Keratinocyte (primary cell): ENCODE results near the gene SLC4A5. TPM values are rescaled to one million over a fixed set of nuclear protein-coding genes. Genes with fewer than 3 reads are reported as not detected.

Experiments
- DNase-seq: peaks from one replicate; pipeline ENCODE4 v3.0.0-alpha.2; 2011; ENCODE audit warnings: low read depth, missing footprints, low spot score
- FAIRE-seq: peaks from 2 replicates; lab custom pipeline; 2011; peaks lifted over from hg19 to GRCh38; lab: Jason Lieb, UNC
- H2AFZ ChIP-seq: 2 replicates; pipeline ENCODE4 v1.6.0; 2012; ENCODE audit warnings: low read length, control low read depth, inconsistent platforms; ENCODE audit not compliant: control insufficient read depth
- H3K27ac ChIP-seq: 2 replicates; pipeline ENCODE4 v1.5.1; 2011; ENCODE audit warnings: low read length; ENCODE audit not compliant: control insufficient read depth, insufficient read depth
- H3K27me3 ChIP-seq: 3 replicates; pipeline ENCODE4 v1.6.0; 2011; ENCODE audit warnings: low read length; ENCODE audit not compliant: control insufficient read depth, insufficient read depth; ENCODE audit errors: extremely low read depth
- H3K36me3 ChIP-seq, 2 experiments: 2 replicates in 1 of 2; 3 replicates in 1 of 2; pipeline ENCODE4 v1.5.1; 2011; ENCODE audit warnings: low read length in 2 of 2, mild to moderate bottlenecking in 1 of 2; ENCODE audit not compliant: control insufficient read depth in 2 of 2, insufficient read depth in 2 of 2; ENCODE audit errors: extremely low read depth in 1 of 2
- H3K4me1 ChIP-seq: 3 replicates; pipeline ENCODE4 v1.5.1; 2011; ENCODE audit warnings: low read length; ENCODE audit not compliant: control insufficient read depth, insufficient read depth; ENCODE audit errors: extremely low read depth
- H3K4me2 ChIP-seq: 3 replicates; pipeline ENCODE4 v1.6.0; 2011; ENCODE audit warnings: low read depth, low read length; ENCODE audit not compliant: control insufficient read depth, insufficient read depth; ENCODE audit errors: extremely low read depth
- H3K4me3 ChIP-seq, 3 experiments: fragments of 200-600 bp in 1 of 3; sonication (generic) in 1 of 3; 2 replicates in 2 of 3; 3 replicates in 1 of 3; pipeline ENCODE4 v1.5.1; 2011 to 2016; ENCODE audit warnings: low read length in 3 of 3, mild to moderate bottlenecking in 3 of 3, control low read depth in 2 of 3, inconsistent platforms in 1 of 3, low read depth in 1 of 3, mixed read lengths in 1 of 3, mixed run types in 1 of 3, moderate library complexity in 1 of 3; ENCODE audit not compliant: control insufficient read depth in 2 of 3, insufficient read depth in 2 of 3; ENCODE audit errors: extremely low read depth in 1 of 3
- H3K79me2 ChIP-seq: 2 replicates; pipeline ENCODE4 v1.6.0; 2012; ENCODE audit warnings: low read length; ENCODE audit not compliant: control insufficient read depth, insufficient read depth
- H3K9ac ChIP-seq: 3 replicates; pipeline ENCODE4 v1.6.0; 2011; ENCODE audit warnings: low read length; ENCODE audit not compliant: control insufficient read depth, insufficient read depth; ENCODE audit errors: extremely low read depth
- H3K9me1 ChIP-seq: 3 replicates; pipeline ENCODE4 v1.6.0; 2011; ENCODE audit warnings: low read length; ENCODE audit not compliant: control insufficient read depth, insufficient read depth; ENCODE audit errors: extremely low read depth
- H3K9me3 ChIP-seq: 2 replicates; pipeline ENCODE4 v1.5.1; 2012; ENCODE audit warnings: low read depth, low read length; ENCODE audit not compliant: control insufficient read depth
- H4K20me1 ChIP-seq: 3 replicates; pipeline ENCODE4 v1.6.0; 2011; ENCODE audit warnings: low read length; ENCODE audit not compliant: control insufficient read depth, insufficient read depth; ENCODE audit errors: extremely low read depth
- CTCF ChIP-seq, 3 experiments: IDR thresholded peaks in 1 of 3; conservative IDR thresholded peaks in 1 of 3; optimal IDR thresholded peaks in 1 of 3; 2 replicates in 2 of 3; 3 replicates in 1 of 3; pipeline versions ENCODE3 to v1.5.1; 2011; ENCODE audit warnings: low read length in 3 of 3, mild to moderate bottlenecking in 3 of 3, moderate library complexity in 2 of 3, control low read depth in 1 of 3, inconsistent platforms in 1 of 3; ENCODE audit not compliant: insufficient read depth in 2 of 3; ENCODE audit errors: extremely low read depth in 1 of 3
- EZH2 ChIP-seq: IDR thresholded peaks from one replicate; pipeline ENCODE4 v1.6.1; 2012; ENCODE audit warnings: inconsistent platforms, mild to moderate bottlenecking, low read length, moderate library complexity
- dilution Hi-C: fragments of 300-500 bp; cut with MboI; formaldehyde crosslinking; loops from one replicate; pipeline ENCODE4 v1.7.0; 2020; ENCODE audit warnings: low sequenced_read_pairs; ENCODE audit not compliant: extremely low pct_ligation_motif_present
- polyA plus RNA-seq, 5 experiments: library from polyadenylated mRNA; depleted of rRNA in 3 of 5; stranded (reverse) in 3 of 5; stranded (forward) in 1 of 5; unstranded in 1 of 5; fragments of >200 nt; gene quantifications; 1 replicate in 1 of 5; 2 replicates in 3 of 5; 3 replicates in 1 of 5; pipeline versions ENCODE4 v1.2.1 to v1.2.3, GENCODE V29; 2011 to 2012; ENCODE audit warnings: missing spikeins in 2 of 5, low read depth in 1 of 5, low replicate concordance in 1 of 5

SLC4A5 gene
- polyA plus RNA-seq, 1 donor (not counting 4 experiments of a cell fraction or from before 2014, with no cell fraction given), result 0.22 TPM

- no peaks in the 10 kb centered on the region for H3K9me3 ChIP-seq
- dilution Hi-C loops, result no loop called here
- peaks cover 16% of the 10 kb centered on the region for H3K4me1 ChIP-seq
- FAIRE-seq (peak; percentile 72), DNase-seq (peak; percentile 65)
- H3K4me2 ChIP-seq, result peak overlapping the region; percentile 93
- TF ChIP-seq EZH2, result no peak
- TF ChIP-seq CTCF (optimal IDR thresholded peaks at IDR 0.05 in 1 of 3, IDR thresholded peaks at IDR 0.05 in 1 of 3, conservative IDR thresholded peaks at IDR 0.05 in 1 of 3; ENCODE audit: extremely low read depth in 1 of 3, insufficient read depth in 2 of 3, low read length in 3 of 3), result peak; percentile 95 to 98 (median 96)
- peak overlapping the region; percentile 70 to 83 (median 73) for H3K4me3 ChIP-seq
- H3K36me3 ChIP-seq, result peaks cover 0 to 6% of the 10 kb centered on the region in 2 experiments
- H3K27me3 ChIP-seq, result no peaks in the 10 kb centered on the region
- H3K79me2 ChIP-seq, result peaks cover 48% of the 10 kb centered on the region
- H3K27ac ChIP-seq, result peak overlapping the region; percentile 95
- H2AFZ ChIP-seq, result peak overlapping the region; percentile 95
- H3K9ac ChIP-seq, result peak overlapping the region; percentile 97
- H4K20me1 ChIP-seq, result peaks cover 7% of the 10 kb centered on the region
- H3K9me1 ChIP-seq, result no peaks in the 10 kb centered on the region
These were observed 48.6 kb upstream of the SLC4A5 start for GRCh38 chr2:74391580-74392448.

- no peaks in the 10 kb centered on the region for H3K27me3 ChIP-seq
- peak overlapping the region; percentile 95 for H2AFZ ChIP-seq
- TF ChIP-seq EZH2 (no peak), CTCF (optimal IDR thresholded peaks at IDR 0.05 in 1 of 3, IDR thresholded peaks at IDR 0.05 in 1 of 3, conservative IDR thresholded peaks at IDR 0.05 in 1 of 3; ENCODE audit: extremely low read depth in 1 of 3, insufficient read depth in 2 of 3, low read length in 3 of 3) (no peak)
- peak overlapping the region; percentile 70 to 83 (median 73) for H3K4me3 ChIP-seq
- dilution Hi-C loops, result no loop called here
- peak; percentile 9 for DNase-seq
- H3K9me1 ChIP-seq, result no peaks in the 10 kb centered on the region
- peak overlapping the region; percentile 97 for H3K9ac ChIP-seq
- peak overlapping the region; percentile 95 for H3K27ac ChIP-seq
- FAIRE-seq, result peak; percentile 72
- H3K4me1 ChIP-seq, result peaks cover 16% of the 10 kb centered on the region
- peaks cover 54% of the 10 kb centered on the region for H3K79me2 ChIP-seq
- H4K20me1 ChIP-seq, result peaks cover 7% of the 10 kb centered on the region
- no peaks in the 10 kb centered on the region for H3K9me3 ChIP-seq
- peaks cover 0 to 6% of the 10 kb centered on the region in 2 experiments for H3K36me3 ChIP-seq
- peak overlapping the region; percentile 93 for H3K4me2 ChIP-seq
These were observed 48.0 kb upstream of the SLC4A5 start for GRCh38 chr2:74391209-74391579.
